Urothelium cell line (cell line): ENCODE measurements around the gene IL22RA1.

Source experiments
- DNase-seq: peaks from one replicate; pipeline ENCODE4 v3.0.0; 2011; ENCODE audit warnings: low spot score, mixed read lengths
- FAIRE-seq: peaks from 2 replicates; lab custom pipeline; 2011; peaks lifted over from hg19 to GRCh38; lab: Jason Lieb, UNC

IL22RA1 gene

GRCh38 chr1:24138476-24139221, 4.3 kb downstream of the IL22RA1 start:
- FAIRE-seq (no peak), DNase-seq (no peak)

GRCh38 chr1:24136956-24137539, 5.9 kb downstream of the IL22RA1 start:
- FAIRE-seq: no peak

GRCh38 chr1:24134376-24134775, 8.6 kb downstream of the IL22RA1 start:
- FAIRE-seq: no peak
- no peak for DNase-seq

More at GRCh38 chr1:24136956-24137539, 5.9 kb downstream of the IL22RA1 start:
- DNase-seq: no peak

- FAIRE-seq: no peak
- DNase-seq: no peak
These were observed 9.1 kb downstream of the IL22RA1 start for GRCh38 chr1:24133819-24134218.

- DNase-seq (no peak), FAIRE-seq (no peak)
These were observed 12.6 kb downstream of the IL22RA1 start for GRCh38 chr1:24130385-24130784.

- no peak for DNase-seq
- no peak for FAIRE-seq
These were observed 15.1 kb downstream of the IL22RA1 start for GRCh38 chr1:24127801-24128363.

GRCh38 chr1:24127134-24127800, 15.7 kb downstream of the IL22RA1 start:
- DNase-seq (no peak), FAIRE-seq (no peak)

- DNase-seq: no peak
- no peak for FAIRE-seq
These were observed 16.3 kb downstream of the IL22RA1 start for GRCh38 chr1:24126672-24127023.

GRCh38 chr1:24126018-24126671, 16.8 kb downstream of the IL22RA1 start:
- FAIRE-seq: no peak
- DNase-seq: no peak

- FAIRE-seq (no peak), DNase-seq (no peak)
These were observed 17.5 kb downstream of the IL22RA1 start for GRCh38 chr1:24125456-24125855.

GRCh38 chr1:24124980-24125379, 18.0 kb downstream of the IL22RA1 start:
- FAIRE-seq (no peak), DNase-seq (no peak)

GRCh38 chr1:24123611-24124010, 19.3 kb downstream of the IL22RA1 start:
- DNase-seq (no peak), FAIRE-seq (no peak)

- no peak for FAIRE-seq
These were observed 20.2 kb downstream of the IL22RA1 start for GRCh38 chr1:24122776-24123175.

GRCh38 chr1:24121406-24121805, 21.5 kb downstream of the IL22RA1 start:
- FAIRE-seq (no peak), DNase-seq (no peak)

More at GRCh38 chr1:24122776-24123175, 20.2 kb downstream of the IL22RA1 start:
- DNase-seq: no peak

- DNase-seq: no peak
- no peak for FAIRE-seq
These were observed 22.0 kb downstream of the IL22RA1 start for GRCh38 chr1:24120965-24121364.

GRCh38 chr1:24119859-24120756, 22.8 kb downstream of the IL22RA1 start:
- DNase-seq (no peak), FAIRE-seq (no peak)

- no peak for FAIRE-seq
These were observed 23.5 kb downstream of the IL22RA1 start for GRCh38 chr1:24119489-24119858.

GRCh38 chr1:24118410-24119242, 24.3 kb downstream of the IL22RA1 start:
- FAIRE-seq (no peak), DNase-seq (no peak)

More at GRCh38 chr1:24119489-24119858, 23.5 kb downstream of the IL22RA1 start:
- no peak for DNase-seq

GRCh38 chr1:24117722-24118409, 25.1 kb downstream of the IL22RA1 start:
- FAIRE-seq: no peak

More at GRCh38 chr1:24117722-24118409, 25.1 kb downstream of the IL22RA1 start:
- DNase-seq: peak; percentile 57
